ENCODE data around the gene CRBN. TPM values are rescaled to one million over a fixed set of nuclear protein-coding genes. Genes with fewer than 3 reads are reported as not detected.

Gene CRBN
- total and polyA plus RNA-seq, 2 of the 13 experiments (the other 11 are each of a cell fraction or from before 2014, with no cell fraction given), result 30.8 to 36.1 TPM

DNA sequence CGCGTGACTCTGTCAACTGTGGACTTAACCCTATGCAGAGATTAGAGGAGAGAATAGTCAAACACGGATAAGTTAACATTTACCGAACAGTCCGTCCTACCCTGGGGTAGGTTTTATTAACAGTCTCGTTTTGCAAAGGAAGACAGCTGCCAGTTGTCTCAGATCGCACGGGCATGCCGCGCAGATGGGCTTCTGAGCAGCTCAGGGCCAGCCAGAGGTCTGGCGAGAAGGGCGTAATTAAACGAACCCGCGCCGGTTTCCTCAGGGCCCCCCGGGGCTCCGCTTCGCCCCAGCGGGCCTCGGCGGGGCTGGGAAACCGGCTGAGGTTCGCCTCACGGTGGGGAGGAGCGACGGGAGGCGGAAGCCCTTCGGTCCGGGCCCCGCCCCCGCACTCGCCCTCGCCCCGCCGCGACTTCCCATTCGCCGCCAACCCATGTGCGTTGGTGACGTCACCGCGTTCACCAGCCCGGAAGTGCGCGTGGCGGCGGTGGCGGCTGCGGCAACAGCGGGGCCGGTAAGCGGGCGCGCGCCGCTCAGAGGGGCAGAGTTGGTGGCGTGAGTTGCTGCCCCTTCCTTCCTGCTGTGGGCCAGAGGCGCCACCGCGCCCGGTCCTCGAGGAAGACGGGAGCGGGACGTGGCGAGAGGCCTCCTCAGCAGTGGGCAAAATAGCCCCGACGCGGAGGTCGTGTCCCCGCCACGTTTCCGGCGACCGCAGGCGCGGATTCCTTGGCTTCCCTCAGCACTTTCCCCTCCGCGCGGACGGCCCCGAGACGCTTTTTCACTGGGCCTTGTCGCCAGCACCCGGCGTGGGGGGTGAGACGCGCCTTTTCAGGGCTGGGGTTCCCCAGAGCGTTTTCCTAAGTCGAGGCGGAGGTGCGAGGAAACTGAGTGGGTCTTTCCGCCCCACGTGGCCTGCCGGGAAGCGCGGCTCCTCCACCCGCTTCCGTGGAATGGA is 52.7 kb downstream of the CRBN start, which contains the start of gene TRNT1 (continued):
- TF ChIP-seq, protein P1, sequence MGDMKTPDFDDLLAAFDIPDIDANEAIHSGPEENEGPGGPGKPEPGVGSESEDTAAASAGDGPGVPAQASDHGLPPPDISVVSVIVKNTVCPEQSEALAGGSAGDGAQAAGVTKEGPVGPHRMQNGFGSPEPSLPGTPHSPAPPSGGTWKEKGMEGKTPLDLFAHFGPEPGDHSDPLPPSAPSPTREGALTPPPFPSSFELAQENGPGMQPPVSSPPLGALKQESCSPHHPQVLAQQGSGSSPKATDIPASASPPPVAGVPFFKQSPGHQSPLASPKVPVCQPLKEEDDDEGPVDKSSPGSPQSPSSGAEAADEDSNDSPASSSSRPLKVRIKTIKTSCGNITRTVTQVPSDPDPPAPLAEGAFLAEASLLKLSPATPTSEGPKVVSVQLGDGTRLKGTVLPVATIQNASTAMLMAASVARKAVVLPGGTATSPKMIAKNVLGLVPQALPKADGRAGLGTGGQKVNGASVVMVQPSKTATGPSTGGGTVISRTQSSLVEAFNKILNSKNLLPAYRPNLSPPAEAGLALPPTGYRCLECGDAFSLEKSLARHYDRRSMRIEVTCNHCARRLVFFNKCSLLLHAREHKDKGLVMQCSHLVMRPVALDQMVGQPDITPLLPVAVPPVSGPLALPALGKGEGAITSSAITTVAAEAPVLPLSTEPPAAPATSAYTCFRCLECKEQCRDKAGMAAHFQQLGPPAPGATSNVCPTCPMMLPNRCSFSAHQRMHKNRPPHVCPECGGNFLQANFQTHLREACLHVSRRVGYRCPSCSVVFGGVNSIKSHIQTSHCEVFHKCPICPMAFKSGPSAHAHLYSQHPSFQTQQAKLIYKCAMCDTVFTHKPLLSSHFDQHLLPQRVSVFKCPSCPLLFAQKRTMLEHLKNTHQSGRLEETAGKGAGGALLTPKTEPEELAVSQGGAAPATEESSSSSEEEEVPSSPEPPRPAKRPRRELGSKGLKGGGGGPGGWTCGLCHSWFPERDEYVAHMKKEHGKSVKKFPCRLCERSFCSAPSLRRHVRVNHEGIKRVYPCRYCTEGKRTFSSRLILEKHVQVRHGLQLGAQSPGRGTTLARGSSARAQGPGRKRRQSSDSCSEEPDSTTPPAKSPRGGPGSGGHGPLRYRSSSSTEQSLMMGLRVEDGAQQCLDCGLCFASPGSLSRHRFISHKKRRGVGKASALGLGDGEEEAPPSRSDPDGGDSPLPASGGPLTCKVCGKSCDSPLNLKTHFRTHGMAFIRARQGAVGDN (CRISPR knock-in tag; IDR thresholded peaks at IDR 0.05), result peak; percentile 94
- no peak for TF ChIP-seq FOXK2 (IDR thresholded peaks at IDR 0.05)
- 0 out of 2 replicates have a peak, but pooled peaks have one; percentile 46 for TF ChIP-seq ZNF350 (CRISPR knock-in tag; IDR thresholded peaks at IDR 0.05; ENCODE audit: borderline replicate concordance, low read depth)
- TF ChIP-seq, protein P2, sequence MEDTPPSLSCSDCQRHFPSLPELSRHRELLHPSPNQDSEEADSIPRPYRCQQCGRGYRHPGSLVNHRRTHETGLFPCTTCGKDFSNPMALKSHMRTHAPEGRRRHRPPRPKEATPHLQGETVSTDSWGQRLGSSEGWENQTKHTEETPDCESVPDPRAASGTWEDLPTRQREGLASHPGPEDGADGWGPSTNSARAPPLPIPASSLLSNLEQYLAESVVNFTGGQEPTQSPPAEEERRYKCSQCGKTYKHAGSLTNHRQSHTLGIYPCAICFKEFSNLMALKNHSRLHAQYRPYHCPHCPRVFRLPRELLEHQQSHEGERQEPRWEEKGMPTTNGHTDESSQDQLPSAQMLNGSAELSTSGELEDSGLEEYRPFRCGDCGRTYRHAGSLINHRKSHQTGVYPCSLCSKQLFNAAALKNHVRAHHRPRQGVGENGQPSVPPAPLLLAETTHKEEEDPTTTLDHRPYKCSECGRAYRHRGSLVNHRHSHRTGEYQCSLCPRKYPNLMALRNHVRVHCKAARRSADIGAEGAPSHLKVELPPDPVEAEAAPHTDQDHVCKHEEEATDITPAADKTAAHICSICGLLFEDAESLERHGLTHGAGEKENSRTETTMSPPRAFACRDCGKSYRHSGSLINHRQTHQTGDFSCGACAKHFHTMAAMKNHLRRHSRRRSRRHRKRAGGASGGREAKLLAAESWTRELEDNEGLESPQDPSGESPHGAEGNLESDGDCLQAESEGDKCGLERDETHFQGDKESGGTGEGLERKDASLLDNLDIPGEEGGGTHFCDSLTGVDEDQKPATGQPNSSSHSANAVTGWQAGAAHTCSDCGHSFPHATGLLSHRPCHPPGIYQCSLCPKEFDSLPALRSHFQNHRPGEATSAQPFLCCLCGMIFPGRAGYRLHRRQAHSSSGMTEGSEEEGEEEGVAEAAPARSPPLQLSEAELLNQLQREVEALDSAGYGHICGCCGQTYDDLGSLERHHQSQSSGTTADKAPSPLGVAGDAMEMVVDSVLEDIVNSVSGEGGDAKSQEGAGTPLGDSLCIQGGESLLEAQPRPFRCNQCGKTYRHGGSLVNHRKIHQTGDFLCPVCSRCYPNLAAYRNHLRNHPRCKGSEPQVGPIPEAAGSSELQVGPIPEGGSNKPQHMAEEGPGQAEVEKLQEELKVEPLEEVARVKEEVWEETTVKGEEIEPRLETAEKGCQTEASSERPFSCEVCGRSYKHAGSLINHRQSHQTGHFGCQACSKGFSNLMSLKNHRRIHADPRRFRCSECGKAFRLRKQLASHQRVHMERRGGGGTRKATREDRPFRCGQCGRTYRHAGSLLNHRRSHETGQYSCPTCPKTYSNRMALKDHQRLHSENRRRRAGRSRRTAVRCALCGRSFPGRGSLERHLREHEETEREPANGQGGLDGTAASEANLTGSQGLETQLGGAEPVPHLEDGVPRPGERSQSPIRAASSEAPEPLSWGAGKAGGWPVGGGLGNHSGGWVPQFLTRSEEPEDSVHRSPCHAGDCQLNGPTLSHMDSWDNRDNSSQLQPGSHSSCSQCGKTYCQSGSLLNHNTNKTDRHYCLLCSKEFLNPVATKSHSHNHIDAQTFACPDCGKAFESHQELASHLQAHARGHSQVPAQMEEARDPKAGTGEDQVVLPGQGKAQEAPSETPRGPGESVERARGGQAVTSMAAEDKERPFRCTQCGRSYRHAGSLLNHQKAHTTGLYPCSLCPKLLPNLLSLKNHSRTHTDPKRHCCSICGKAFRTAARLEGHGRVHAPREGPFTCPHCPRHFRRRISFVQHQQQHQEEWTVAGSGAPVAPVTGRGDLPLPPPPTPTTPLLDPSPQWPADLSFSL (CRISPR knock-in tag; IDR thresholded peaks at IDR 0.05), result no peak
- TF ChIP-seq PCBP1 (IDR thresholded peaks at IDR 0.05; ENCODE audit: borderline replicate concordance, low read depth, low read length), result no peak
- TF ChIP-seq, protein P3, sequence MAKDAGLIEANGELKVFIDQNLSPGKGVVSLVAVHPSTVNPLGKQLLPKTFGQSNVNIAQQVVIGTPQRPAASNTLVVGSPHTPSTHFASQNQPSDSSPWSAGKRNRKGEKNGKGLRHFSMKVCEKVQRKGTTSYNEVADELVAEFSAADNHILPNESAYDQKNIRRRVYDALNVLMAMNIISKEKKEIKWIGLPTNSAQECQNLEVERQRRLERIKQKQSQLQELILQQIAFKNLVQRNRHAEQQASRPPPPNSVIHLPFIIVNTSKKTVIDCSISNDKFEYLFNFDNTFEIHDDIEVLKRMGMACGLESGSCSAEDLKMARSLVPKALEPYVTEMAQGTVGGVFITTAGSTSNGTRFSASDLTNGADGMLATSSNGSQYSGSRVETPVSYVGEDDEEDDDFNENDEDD (CRISPR knock-in tag; IDR thresholded peaks at IDR 0.05; ENCODE audit: borderline replicate concordance), result peak; percentile 83; the same call in 1 of the 2 replicates
- 0 out of 2 replicates have a peak, but pooled peaks have one; percentile 76 for TF ChIP-seq ZNF44 (CRISPR knock-in tag; IDR thresholded peaks at IDR 0.05)
- TF ChIP-seq ZFP82 (CRISPR knock-in tag; IDR thresholded peaks at IDR 0.05; ENCODE audit: borderline replicate concordance), result no peak; the same call in none of the 2 replicates
- TF ChIP-seq ZNF737 (CRISPR knock-in tag; IDR thresholded peaks at IDR 0.05; ENCODE audit: borderline replicate concordance), result no peak
- peak; percentile 83; the same call in 1 of the 2 replicates for TF ChIP-seq ZNF747 (CRISPR knock-in tag; IDR thresholded peaks at IDR 0.05; ENCODE audit: borderline replicate concordance)
- TF ChIP-seq SALL1 (CRISPR knock-in tag; IDR thresholded peaks at IDR 0.05), result peak; percentile 87
- no peak for TF ChIP-seq CC2D1A (CRISPR knock-in tag; IDR thresholded peaks at IDR 0.05)

Measured in HepG2 (cell line).